Hepatocyte (in vitro differentiated cells): ENCODE results near the gene OSBPL2. TPM values are rescaled to one million over a fixed set of nuclear protein-coding genes. Genes with fewer than 3 reads are reported as not detected.

ENCODE experiments used
- DNase-seq: peaks from one replicate; pipeline ENCODE4 v3.0.0-alpha.2; 2016; ENCODE audit warnings: low spot score
- H2AFZ ChIP-seq: fragments of 200-600 bp; sonication (generic); 2 replicates; pipeline ENCODE4 v1.6.0; 2016; ENCODE audit warnings: antibody characterized with exemption, mild to moderate bottlenecking
- H3K27ac ChIP-seq: fragments of 200-600 bp; sonication (generic); 2 replicates; pipeline ENCODE4 v1.5.1; 2016; ENCODE audit warnings: mild to moderate bottlenecking
- H3K27me3 ChIP-seq: fragments of 200-600 bp; sonication (generic); 2 replicates; pipeline ENCODE4 v1.6.1; 2016
- H3K36me3 ChIP-seq: fragments of 200-600 bp; sonication (generic); replicated peaks from 2 replicates; pipeline ENCODE4 v1.5.1; 2016; ENCODE audit warnings: low read depth; ENCODE audit not compliant: insufficient read depth
- H3K4me1 ChIP-seq: fragments of 200-600 bp; sonication (generic); 2 replicates; pipeline ENCODE4 v1.5.1; 2016; ENCODE audit warnings: mild to moderate bottlenecking, moderate library complexity; ENCODE audit not compliant: insufficient read depth
- H3K4me2 ChIP-seq: fragments of 200-600 bp; sonication (generic); 2 replicates; pipeline ENCODE4 v1.6.0; 2016
- H3K4me3 ChIP-seq: fragments of 200-600 bp; sonication (generic); 2 replicates; pipeline ENCODE4 v1.5.1; 2016; ENCODE audit warnings: mild to moderate bottlenecking
- H3K79me2 ChIP-seq: fragments of 200-600 bp; sonication (generic); 2 replicates; pipeline ENCODE4 v1.6.0; 2017; ENCODE audit warnings: mild to moderate bottlenecking
- H3K9me2 ChIP-seq: fragments of 200-600 bp; sonication (generic); replicated peaks from 2 replicates; pipeline ENCODE4 v1.6.0; 2017; ENCODE audit warnings: mild to moderate bottlenecking; ENCODE audit not compliant: insufficient read depth
- H3K9me3 ChIP-seq: fragments of 200-600 bp; sonication (generic); 2 replicates; pipeline ENCODE4 v1.5.1; 2016; ENCODE audit warnings: low read depth, mild to moderate bottlenecking
- H4K20me1 ChIP-seq: fragments of 200-600 bp; sonication (generic); 2 replicates; pipeline ENCODE4 v1.6.0; 2016; ENCODE audit warnings: mild to moderate bottlenecking; ENCODE audit not compliant: insufficient read depth, poor library complexity, severe bottlenecking
- CTCF ChIP-seq: fragments of 200-600 bp; sonication (generic); IDR thresholded peaks from 2 replicates; pipeline ENCODE4 v1.5.1; 2016; ENCODE audit warnings: antibody characterized with exemption, mild to moderate bottlenecking; ENCODE audit not compliant: poor library complexity
- EZH2 ChIP-seq: fragments of 200-600 bp; sonication (generic); IDR thresholded peaks from 2 replicates; pipeline ENCODE4 v1.6.1; 2016; ENCODE audit warnings: antibody characterized with exemption, mild to moderate bottlenecking, borderline replicate concordance
- EZH2phosphoT487 ChIP-seq: fragments of 200-600 bp; sonication (generic); IDR thresholded peaks from one replicate; pipeline ENCODE4 v1.6.1; 2018; ENCODE audit warnings: antibody characterized with exemption, mild to moderate bottlenecking, low read depth, moderate library complexity; ENCODE audit not compliant: unreplicated experiment, severe bottlenecking
- WGBS: methylation state at CpG from one replicate; pipeline ENCODE4 v1.1.6; 2016; ENCODE audit warnings: low lambda C conversion rate; ENCODE audit errors: missing lambda C conversion rate; 5-methylcytosine and 5-hydroxymethylcytosine counted together
- polyA plus RNA-seq: library from polyadenylated mRNA; unstranded; fragments of >200 nt; fragmentation: Nextera tagmentation; extraction: Ambion mirVana; gene quantifications from 2 replicates; pipeline ENCODE4 v1.2.1, GENCODE V29; 2016
- total RNA-seq: library from RNA; depleted of rRNA; stranded (reverse); fragments of >200 nt; gene quantifications from 2 replicates; pipeline ENCODE4 v1.2.3, GENCODE V29; 2014

OSBPL2 gene
- total and polyA plus RNA-seq, 2 experiments from 2014 or later, result 40.5 to 45.9 TPM

DNA sequence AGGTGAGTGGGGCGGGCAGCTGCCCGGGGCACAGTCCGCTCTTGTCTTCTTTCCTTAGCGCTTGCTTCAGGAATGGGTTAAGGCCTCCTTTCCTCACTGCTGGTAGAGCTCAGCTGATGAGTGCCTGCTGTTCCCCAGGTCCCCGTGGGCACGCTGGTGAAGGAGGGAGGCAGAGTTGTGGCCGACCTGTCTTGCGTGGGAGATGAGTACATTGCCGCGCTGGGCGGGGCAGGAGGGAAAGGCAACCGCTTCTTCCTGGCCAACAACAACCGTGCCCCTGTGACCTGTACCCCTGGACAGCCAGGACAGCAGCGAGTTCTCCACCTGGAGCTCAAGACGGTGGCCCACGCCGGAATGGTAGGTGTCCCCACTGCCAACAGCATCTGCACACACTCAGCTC, 39.8 kb upstream of the OSBPL2 start:
- H3K4me1 ChIP-seq, result no peaks in the 10 kb centered on the region
- H3K4me2 ChIP-seq, result no peak overlapping the region
- H3K27ac ChIP-seq, result no peak overlapping the region
- no peak overlapping the region for H2AFZ ChIP-seq
- no peaks in the 10 kb centered on the region for H3K9me3 ChIP-seq
- no peaks in the 10 kb centered on the region for H3K36me3 ChIP-seq
- no peak for DNase-seq
- H3K9me2 ChIP-seq, result no peaks in the 10 kb centered on the region
- 99% methylated on average over 17 of the region's 17 CpGs for WGBS
- no peak overlapping the region for H3K4me3 ChIP-seq
- H3K79me2 ChIP-seq, result no peaks in the 10 kb centered on the region
- H4K20me1 ChIP-seq, result no peaks in the 10 kb centered on the region
- no peak for TF ChIP-seq EZH2
- TF ChIP-seq CTCF, result no peak
- TF ChIP-seq EZH2phosphoT487, result no peak
- no peaks in the 10 kb centered on the region for H3K27me3 ChIP-seq

- no peak for TF ChIP-seq EZH2
- no peak for TF ChIP-seq EZH2phosphoT487
- no peak for TF ChIP-seq CTCF
- Histone ChIP-seq H3K36me3 (no peaks in the 10 kb centered on the region), H3K79me2 (no peaks in the 10 kb centered on the region), H3K4me2 (no peak overlapping the region), H3K4me1 (no peaks in the 10 kb centered on the region), H4K20me1 (no peaks in the 10 kb centered on the region), H2AFZ (no peak overlapping the region), H3K27ac (no peak overlapping the region), H3K4me3 (no peak overlapping the region), H3K9me2 (no peaks in the 10 kb centered on the region), H3K9me3 (no peaks in the 10 kb centered on the region), H3K27me3 (no peaks in the 10 kb centered on the region)
- 98% methylated on average over 18 of the region's 18 CpGs for WGBS
- no peak for DNase-seq
Measured at GRCh38 chr20:62198931-62199330, 39.4 kb upstream of the OSBPL2 start.

DNA sequence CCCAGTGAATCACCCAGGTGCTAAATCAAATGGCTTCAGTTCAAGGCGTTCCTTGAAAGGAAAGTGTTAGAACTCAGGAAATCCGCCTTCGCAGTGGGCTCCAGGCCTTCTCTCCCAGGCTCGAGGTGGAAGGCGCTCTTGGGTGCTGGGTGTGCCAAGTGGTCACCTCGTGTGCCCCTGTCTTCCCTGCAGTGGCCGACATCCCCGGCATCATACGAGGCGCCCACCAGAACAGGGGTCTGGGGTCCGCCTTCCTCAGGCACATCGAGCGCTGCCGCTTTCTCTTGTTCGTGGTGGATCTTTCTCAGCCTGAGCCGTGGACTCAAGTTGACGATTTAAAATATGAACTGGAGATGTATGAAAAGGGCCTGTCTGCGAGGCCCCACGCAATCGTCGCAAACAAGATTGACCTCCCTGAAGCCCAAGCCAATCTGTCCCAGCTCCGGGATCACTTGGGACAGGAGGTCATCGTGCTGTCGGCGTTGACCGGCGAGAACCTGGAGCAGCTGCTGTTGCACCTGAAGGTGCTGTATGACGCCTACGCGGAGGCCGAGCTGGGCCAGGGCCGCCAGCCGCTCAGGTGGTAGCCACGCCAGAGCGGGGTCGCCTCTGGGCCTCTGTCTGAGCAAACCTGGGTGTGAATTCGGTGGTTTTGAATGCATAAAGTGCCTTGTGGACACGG, 37.7 kb upstream of the OSBPL2 start:
- Histone ChIP-seq H3K4me3 (no peak overlapping the region), H3K4me2 (no peak overlapping the region), H4K20me1 (no peaks in the 10 kb centered on the region), H3K36me3 (no peaks in the 10 kb centered on the region), H3K79me2 (no peaks in the 10 kb centered on the region), H2AFZ (no peak overlapping the region), H3K27ac (no peak overlapping the region), H3K9me2 (no peaks in the 10 kb centered on the region), H3K9me3 (no peaks in the 10 kb centered on the region), H3K4me1 (no peaks in the 10 kb centered on the region), H3K27me3 (no peaks in the 10 kb centered on the region)
- WGBS, result 97% methylated on average over 37 of the region's 38 CpGs
- no peak for DNase-seq
- TF ChIP-seq EZH2 (no peak), EZH2phosphoT487 (no peak), CTCF (no peak)
